Measurements from ENCODE around the gene TMEM178B.

Gene TMEM178B

GRCh38 chr7:141295367-141295895 is 221.6 kb downstream of the TMEM178B start (continued):
- peak; percentile 92 for TF ChIP-seq SCRT1 (tag by site-specific recombination; IDR thresholded peaks at IDR 0.05; ENCODE audit: borderline replicate concordance)
- no peak for TF ChIP-seq WT1 (tag by site-specific recombination; IDR thresholded peaks at IDR 0.05)
- TF ChIP-seq GLIS2 (tag by site-specific recombination; IDR thresholded peaks at IDR 0.05): no peak
- TF ChIP-seq ZNF449 (tag by site-specific recombination; IDR thresholded peaks at IDR 0.05): no peak
- no peak for TF ChIP-seq ZNF302 (tag by site-specific recombination; IDR thresholded peaks at IDR 0.05; ENCODE audit: low read depth)
- no peak for TF ChIP-seq ZNF585B (tag by site-specific recombination; IDR thresholded peaks at IDR 0.05)
- 0 out of 2 replicates have a peak, but pooled peaks have one; percentile 35 for TF ChIP-seq ZNF423 (tag by site-specific recombination; IDR thresholded peaks at IDR 0.05)
- no peak for TF ChIP-seq ZNF701 (tag by site-specific recombination; IDR thresholded peaks at IDR 0.05)
- TF ChIP-seq SP3 (tag by site-specific recombination; IDR thresholded peaks at IDR 0.05): no peak
- peak; percentile 94 for TF ChIP-seq SCRT2 (tag by site-specific recombination; IDR thresholded peaks at IDR 0.05)
- peak; percentile 47; the same call in 1 of the 2 replicates for TF ChIP-seq GLIS1 (tag by site-specific recombination; IDR thresholded peaks at IDR 0.05)
- no peak for TF ChIP-seq MYNN (tag by site-specific recombination; IDR thresholded peaks at IDR 0.05; ENCODE audit: borderline replicate concordance)
- TF ChIP-seq ZNF830 (tag by site-specific recombination; IDR thresholded peaks at IDR 0.05; ENCODE audit: low read depth): no peak
- no peak for TF ChIP-seq ZNF292 (tag by site-specific recombination; IDR thresholded peaks at IDR 0.05; ENCODE audit: borderline replicate concordance, low read depth)
- TF ChIP-seq ZNF776 (tag by site-specific recombination; IDR thresholded peaks at IDR 0.05; ENCODE audit: borderline replicate concordance): no peak
- TF ChIP-seq ZNF280C (tag by site-specific recombination; IDR thresholded peaks at IDR 0.05): no peak

GRCh38 chr7:141300816-141301215 is 227.0 kb downstream of the TMEM178B start:
- no peaks in the 10 kb centered on the region for H3K36me3 ChIP-seq (ENCODE audit: control insufficient read depth in 2 of 2, insufficient read depth in 1 of 2, low read length in 2 of 2)
- no peaks in the 10 kb centered on the region for H3K4me1 ChIP-seq (ENCODE audit: control insufficient read depth, insufficient read depth, low read length)
- ChIA-PET POLR2A (no interaction called here), CTCF (interaction anchor here (0.7 kb wide), 1 partner anchor 246 kb away, joined by 3 read pairs; no protein-coding TSS in a partner anchor)
- H3K4me3 ChIP-seq (ENCODE audit: low read depth, low read length): no peak overlapping the region
- no peak overlapping the region for H3K27ac ChIP-seq (ENCODE audit: extremely low read depth, low read depth, low read length)
- no peaks in the 10 kb centered on the region for H3K9me3 ChIP-seq (ENCODE audit: control insufficient read depth, insufficient read depth, low read depth, low read length)
- no peak for TF ChIP-seq TSHZ1 (tag by site-specific recombination; IDR thresholded peaks at IDR 0.05; ENCODE audit: borderline replicate concordance)
- no peak for TF ChIP-seq REST (tag by site-specific recombination; IDR thresholded peaks at IDR 0.05)
- no peak for TF ChIP-seq KLF1 (tag by site-specific recombination; IDR thresholded peaks at IDR 0.05)
- no peak for TF ChIP-seq ZNF514 (tag by site-specific recombination; IDR thresholded peaks at IDR 0.05)
- TF ChIP-seq KLF16 (tag by site-specific recombination; IDR thresholded peaks at IDR 0.05): no peak
- no peak for TF ChIP-seq PRDM10 (tag by site-specific recombination; IDR thresholded peaks at IDR 0.05)
- TF ChIP-seq KLF8 (tag by site-specific recombination; IDR thresholded peaks at IDR 0.05): no peak
